Muscle of leg (tissue), 11 donors: ENCODE data around the gene DEPDC4. TPM values are rescaled to one million over a fixed set of nuclear protein-coding genes. Genes with fewer than 3 reads are reported as not detected.
"Not testable (repeated sequence)": the region's sequence is repeated elsewhere in the genome, so short reads cannot be mapped to it uniquely, and the experiment has no call there.

Source experiments
- DNase-seq: peaks from one replicate; pipeline ENCODE4 v3.0.0; 2013
- H3K27ac ChIP-seq: one replicate; pipeline ENCODE4 v1.5.1; 2013; ENCODE audit warnings: mild to moderate bottlenecking, low read length, control low read depth
- H3K27me3 ChIP-seq: one replicate; pipeline ENCODE4 v1.6.1; 2013; ENCODE audit warnings: low read length; ENCODE audit not compliant: control insufficient read depth, insufficient read depth
- H3K36me3 ChIP-seq: one replicate; pipeline ENCODE4 v1.6.1; 2013; ENCODE audit warnings: low read length; ENCODE audit not compliant: control insufficient read depth, insufficient read depth
- H3K4me1 ChIP-seq: one replicate; pipeline ENCODE4 v1.6.1; 2013; ENCODE audit warnings: low read length; ENCODE audit not compliant: control insufficient read depth, insufficient read depth
- H3K4me3 ChIP-seq: one replicate; pipeline ENCODE4 v1.5.1; 2013; ENCODE audit warnings: low read length, control low read depth
- H3K9me3 ChIP-seq: replicated peaks from 2 replicates; pipeline ENCODE4 v1.6.1; 2013; ENCODE audit warnings: low read depth, low read length; ENCODE audit not compliant: control insufficient read depth
- WGBS: methylation state at CpG from one replicate; pipeline ENCODE4 v1.1.5; 2013; ENCODE audit warnings: missing lambda C conversion rate; ENCODE audit not compliant: insufficient coverage; 5-methylcytosine and 5-hydroxymethylcytosine counted together
- polyA plus RNA-seq, 8 donors: library from polyadenylated mRNA; unstranded; fragments of 120-200 nt; gene quantifications; one replicate each; pipeline versions ENCODE4 v1.2.1 to v1.2.3, GENCODE V29; 2013; ENCODE audit warnings: inconsistent platforms in 1 of 8, low replicate concordance in 1 of 8; ENCODE audit not compliant: insufficient read length in 8 of 8, insufficient read depth in 1 of 8
- total RNA-seq: library from RNA; stranded (reverse); fragments of 120-200 nt; gene quantifications from one replicate; pipeline ENCODE4 v1.2.4, GENCODE V29; 2013

Gene DEPDC4
- total and polyA plus RNA-seq, 9 donors = 0.57 to 2.8 (median 1.4) TPM

- H3K4me1 ChIP-seq = no peaks in the 10 kb centered on the region
- 59% methylated on average over 2 of the region's 5 CpGs for WGBS
- no peak for DNase-seq
- H3K9me3 ChIP-seq = no peaks in the 10 kb centered on the region
- H3K27me3 ChIP-seq = no peaks in the 10 kb centered on the region
- no peak overlapping the region for H3K27ac ChIP-seq
- H3K4me3 ChIP-seq = no peak overlapping the region
- H3K36me3 ChIP-seq = no peaks in the 10 kb centered on the region
Measured at GRCh38 chr12:100243137-100243536, 23.7 kb downstream of the DEPDC4 start.

- no CpG with 5 or more reads among the region's 1 CpG for WGBS
- no peaks in the 10 kb centered on the region for H3K36me3 ChIP-seq
- no peaks in the 10 kb centered on the region for H3K27me3 ChIP-seq
- DNase-seq = no peak
- no peaks in the 10 kb centered on the region for H3K4me1 ChIP-seq
- H3K9me3 ChIP-seq = no peaks in the 10 kb centered on the region
- H3K4me3 ChIP-seq = no peak overlapping the region
- H3K27ac ChIP-seq = no peak overlapping the region
Measured at GRCh38 chr12:100239589-100239988, 27.3 kb downstream of the DEPDC4 start.

GRCh38 chr12:100238801-100239200, 28.1 kb downstream of the DEPDC4 start:
- no peaks in the 10 kb centered on the region for H3K36me3 ChIP-seq
- no peak overlapping the region for H3K4me3 ChIP-seq
- H3K9me3 ChIP-seq = no peaks in the 10 kb centered on the region
- H3K27ac ChIP-seq = no peak overlapping the region
- no peak for DNase-seq
- no peaks in the 10 kb centered on the region for H3K27me3 ChIP-seq
- H3K4me1 ChIP-seq = peaks cover 3% of the 10 kb centered on the region
- WGBS = no CpG with 5 or more reads among the region's 3 CpGs

- H3K36me3 ChIP-seq = no peaks in the 10 kb centered on the region
- peak; percentile 74 for DNase-seq
- H3K27ac ChIP-seq = no peak overlapping the region
- peaks cover 3% of the 10 kb centered on the region for H3K4me1 ChIP-seq
- no peaks in the 10 kb centered on the region for H3K9me3 ChIP-seq
- WGBS = no CpG with 5 or more reads among the region's 7 CpGs
- H3K27me3 ChIP-seq = no peaks in the 10 kb centered on the region
- H3K4me3 ChIP-seq = no peak overlapping the region
Measured at GRCh38 chr12:100234591-100235304, 32.1 kb downstream of the DEPDC4 start.

DNA sequence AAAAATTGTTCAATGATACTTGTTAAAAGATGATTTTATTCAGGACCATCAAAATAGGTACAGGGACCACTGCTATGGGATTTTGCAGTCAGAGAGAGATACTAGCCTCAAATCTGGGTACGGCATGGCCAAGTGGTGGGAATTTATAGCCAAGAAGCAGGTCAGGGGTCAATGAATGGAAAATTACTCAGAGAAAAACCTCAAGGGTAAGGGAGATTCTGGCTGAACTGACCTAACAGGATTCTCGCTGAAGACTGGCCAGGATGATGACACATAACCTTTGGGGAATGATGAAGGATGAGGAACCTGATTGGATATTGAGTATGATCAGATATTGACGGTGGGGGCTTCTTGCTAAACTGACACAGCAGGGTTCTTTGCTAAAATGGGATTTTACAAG, 32.7 kb downstream of the DEPDC4 start:
- Histone ChIP-seq H3K4me1 (peaks cover 3% of the 10 kb centered on the region), H3K4me3 (no peak overlapping the region)
- DNase-seq = peak; percentile 58

GRCh38 chr12:100231873-100232272, 35.0 kb downstream of the DEPDC4 start:
- not testable (repeated sequence) for DNase-seq, H3K27me3 ChIP-seq, H3K36me3 ChIP-seq, H3K4me3 ChIP-seq, H3K9me3 ChIP-seq, H3K27ac ChIP-seq, H3K4me1 ChIP-seq
- 75% methylated on average over 2 of the region's 3 CpGs for WGBS

More for the DNA sequence above, 32.7 kb downstream of the DEPDC4 start:
- Histone ChIP-seq H3K27ac (no peak overlapping the region), H3K27me3 (no peaks in the 10 kb centered on the region), H3K9me3 (no peaks in the 10 kb centered on the region), H3K36me3 (no peaks in the 10 kb centered on the region)
- WGBS = 20% methylated on average over 3 of the region's 3 CpGs

DNA sequence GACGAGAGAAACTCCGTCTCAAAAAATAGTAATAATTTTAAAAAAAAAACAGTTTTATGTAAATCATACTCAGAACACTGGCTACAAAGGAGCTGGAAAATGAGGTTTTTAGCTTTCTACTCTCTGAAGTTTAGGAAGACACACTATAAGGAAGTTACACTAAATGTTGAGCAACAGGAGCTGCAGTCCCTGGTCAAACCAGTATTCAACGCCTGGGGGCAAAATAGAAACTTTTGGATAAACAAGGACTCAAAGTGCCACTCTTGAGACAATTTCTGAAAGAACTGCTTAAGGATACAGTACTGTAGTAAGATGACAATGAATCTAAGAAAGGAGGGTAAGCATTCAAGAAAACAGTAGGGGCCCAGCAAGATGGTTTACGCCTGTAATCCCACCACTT, 37.0 kb downstream of the DEPDC4 start:
- H3K36me3 ChIP-seq = no peaks in the 10 kb centered on the region
- no peak overlapping the region for H3K4me3 ChIP-seq
- no peak overlapping the region for H3K27ac ChIP-seq
- H3K4me1 ChIP-seq = peaks cover 3% of the 10 kb centered on the region
- DNase-seq = no peak
- WGBS = 100% methylated on average over 1 of the region's 4 CpGs
- no peaks in the 10 kb centered on the region for H3K9me3 ChIP-seq
- H3K27me3 ChIP-seq = no peaks in the 10 kb centered on the region

DNA sequence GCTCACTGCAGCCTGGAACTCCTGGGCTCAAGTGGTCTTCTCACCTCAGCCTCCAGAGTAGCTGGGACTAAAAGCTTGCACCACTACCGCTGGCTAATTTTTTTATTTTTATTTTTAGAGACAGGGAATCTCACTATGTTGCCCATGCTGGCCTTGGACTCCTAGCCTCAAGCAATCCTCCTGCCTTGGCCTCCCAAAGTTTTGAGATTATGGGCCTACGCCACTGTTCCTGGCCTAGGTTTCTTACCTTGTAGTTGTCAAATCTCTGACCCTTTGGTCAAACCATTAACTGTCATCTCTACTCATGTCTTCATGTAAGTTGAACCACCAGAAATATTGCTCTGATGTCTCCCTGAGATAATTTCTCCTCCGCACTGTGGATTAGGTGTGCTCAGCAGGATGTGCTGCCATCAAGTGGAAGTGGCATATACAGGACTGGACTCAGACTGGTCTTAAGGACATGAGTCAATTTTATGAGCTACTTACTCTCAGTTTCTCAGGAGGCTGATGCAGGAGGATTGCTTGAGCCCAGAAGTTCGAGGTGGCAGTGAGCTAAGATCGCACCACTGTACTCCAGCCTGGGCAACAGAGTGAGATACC, 37.7 kb downstream of the DEPDC4 start:
- peaks cover 1% of the 10 kb centered on the region for H3K4me1 ChIP-seq
- DNase-seq = no peak

GRCh38 chr12:100225491-100225890, 41.4 kb downstream of the DEPDC4 start:
- no peak for DNase-seq
- Histone ChIP-seq H3K36me3 (peaks cover 7% of the 10 kb centered on the region), H3K4me1 (no peaks in the 10 kb centered on the region), H3K27me3 (no peaks in the 10 kb centered on the region), H3K27ac (no peak overlapping the region), H3K4me3 (no peak overlapping the region), H3K9me3 (no peaks in the 10 kb centered on the region)

More for the DNA sequence above, 37.7 kb downstream of the DEPDC4 start:
- Histone ChIP-seq H3K9me3 (no peaks in the 10 kb centered on the region), H3K4me3 (no peak overlapping the region), H3K27me3 (no peaks in the 10 kb centered on the region), H3K36me3 (peaks cover 3% of the 10 kb centered on the region), H3K27ac (no peak overlapping the region)
- 89% methylated on average over 4 of the region's 5 CpGs for WGBS

GRCh38 chr12:100222173-100222572, 44.7 kb downstream of the DEPDC4 start:
- H3K4me3 ChIP-seq, H3K27me3 ChIP-seq, DNase-seq, H3K27ac ChIP-seq, H3K4me1 ChIP-seq, H3K9me3 ChIP-seq: not testable (repeated sequence)
- WGBS = 88% methylated on average over 2 of the region's 6 CpGs
- peaks cover 13% of the 10 kb centered on the region for H3K36me3 ChIP-seq
